ENCODE data around the gene ENTR1.

ENTR1 gene

GRCh38 chr9:136354592-136355085 lies 55.8 kb downstream of the ENTR1 start (continued):
- TF ChIP-seq ZNF660 (tag by site-specific recombination; IDR thresholded peaks at IDR 0.05) = no peak
- TF ChIP-seq ZBTB20 (tag by site-specific recombination; IDR thresholded peaks at IDR 0.05) = no peak
- no peak for TF ChIP-seq ZBTB26 (tag by site-specific recombination; optimal IDR thresholded peaks at IDR 0.05)
- TF ChIP-seq BCL11A (tag by site-specific recombination; IDR thresholded peaks at IDR 0.05; ENCODE audit: low read depth) = peak; percentile 46; the same call in 1 of the 2 replicates
- no peak for TF ChIP-seq ZBTB11 (tag by site-specific recombination; conservative IDR thresholded peaks at IDR 0.05; ENCODE audit: low read depth)
- TF ChIP-seq ZNF624 (tag by site-specific recombination; IDR thresholded peaks at IDR 0.05) = no peak
- no peak for TF ChIP-seq ZNF184 (tag by site-specific recombination; IDR thresholded peaks at IDR 0.05)
- no peak for TF ChIP-seq PBX3 (CRISPR knock-in tag; IDR thresholded peaks at IDR 0.05)
- TF ChIP-seq SP2 (tag by site-specific recombination; IDR thresholded peaks at IDR 0.05) = peak; percentile 22; the same call in 1 of the 2 replicates
- TF ChIP-seq ZBTB8A (tag by site-specific recombination; IDR thresholded peaks at IDR 0.05) = peak; percentile 87
- no peak for TF ChIP-seq ZNF169 (tag by site-specific recombination; IDR thresholded peaks at IDR 0.05)
- no peak for TF ChIP-seq ZNF274 (IDR thresholded peaks at IDR 0.05; ENCODE audit: low read length)
- no peak for TF ChIP-seq ZNF274 (tag by site-specific recombination; IDR thresholded peaks at IDR 0.05; ENCODE audit: borderline replicate concordance)
- TF ChIP-seq ZNF600 (tag by site-specific recombination; IDR thresholded peaks at IDR 0.05) = peak; percentile 85
- peak; percentile 61 for TF ChIP-seq PATZ1 (tag by site-specific recombination; IDR thresholded peaks at IDR 0.05)
- peak; percentile 51; the same call in 1 of the 2 replicates for TF ChIP-seq KLF8 (tag by site-specific recombination; IDR thresholded peaks at IDR 0.05)

GRCh38 chr9:136353757-136354488 lies 56.5 kb downstream of the ENTR1 start:
- Histone ChIP-seq H3K4me1 (ENCODE audit: control insufficient read depth, insufficient read depth, low read length) (no peaks in the 10 kb centered on the region), H3K4me3 (ENCODE audit: low read depth, low read length) (no peak overlapping the region), H3K9me3 (ENCODE audit: control insufficient read depth, insufficient read depth, low read depth, low read length) (no peaks in the 10 kb centered on the region), H3K36me3 (ENCODE audit: control insufficient read depth in 2 of 2, insufficient read depth in 1 of 2, low read length in 2 of 2) (peaks cover 0 to 26% of the 10 kb centered on the region in 2 experiments; a peak in 1 of 3 replicates), H3K27ac (ENCODE audit: extremely low read depth, low read depth, low read length) (no peak overlapping the region)
- ChIA-PET CTCF (no interaction called here), POLR2A (interaction anchor here (0.6 to 1.9 kb wide), 5 partner anchors 8 to 862 kb away, joined by 3 to 18 read pairs (median 3); partner anchors contain the start of gene DNLZ)
- TF ChIP-seq ZNF335 (tag by site-specific recombination; conservative IDR thresholded peaks at IDR 0.05) (0 out of 2 replicates have a peak, but pooled peaks have one; percentile 33), ZNF121 (tag by site-specific recombination; IDR thresholded peaks at IDR 0.05) (no peak), PATZ1 (tag by site-specific recombination; IDR thresholded peaks at IDR 0.05) (0 out of 2 replicates have a peak, but pooled peaks have one; percentile 6), EGR2 (tag by site-specific recombination; IDR thresholded peaks at IDR 0.05; ENCODE audit: low read depth) (0 out of 2 replicates have a peak, but pooled peaks have one; percentile 5), ZFHX2 (tag by site-specific recombination; conservative IDR thresholded peaks at IDR 0.05) (peak; percentile 51; the same call in 1 of the 2 replicates), GLIS2 (tag by site-specific recombination; IDR thresholded peaks at IDR 0.05) (peak; percentile 52; the same call in 1 of the 2 replicates), FEZF1 (tag by site-specific recombination; IDR thresholded peaks at IDR 0.05) (no peak), GLIS1 (tag by site-specific recombination; IDR thresholded peaks at IDR 0.05) (peak; percentile 72), SP2 (tag by site-specific recombination; IDR thresholded peaks at IDR 0.05) (0 out of 2 replicates have a peak, but pooled peaks have one; percentile 8), YY1 (tag by site-specific recombination; IDR thresholded peaks at IDR 0.05) (no peak)

All from HEK293 (cell line).